K562 (cell line): Measurements from ENCODE around the gene CACNG5. TPM values are rescaled to one million over a fixed set of nuclear protein-coding genes. Genes with fewer than 3 reads are reported as not detected.

Experiments used
- ATAC-seq: fragments of 200-7000 bp; cut with Tn5 transposase; 3 replicates; pipeline ENCODE4 v1.9.1; 2020; ENCODE audit warnings: moderate library complexity
- BruUV-seq: library from RNA; stranded (reverse); fragments of 400-500 nt; replicated peaks from 2 replicates; lab custom pipeline; 2021; lab: Mats Ljungman, UMichigan
- CTCF ChIA-PET: fragments of 300-600 bp; formaldehyde crosslinking; extraction: SDS; loops from one replicate; lab custom pipeline; 2021; ENCODE audit warnings: low intra/inter-chr PET ratio; lab: Yijun Ruan, JAX
- POLR2A ChIA-PET: fragments of 300-600, 350-650 bp; sonication (Branson Sonifier 250); formaldehyde crosslinking; extraction: SDS; loops from one replicate; lab custom pipeline; 2021; ENCODE audit warnings: antibody characterized with exemption, inconsistent platforms; lab: Yijun Ruan, JAX
- DNase-seq, 4 experiments: peaks; one replicate each; pipeline versions ENCODE4 v3.0.0 to v3.0.0-alpha.2; 2011 to 2018; ENCODE audit warnings: low spot score in 3 of 4, mixed read lengths in 3 of 4; ENCODE audit errors: extremely low read depth in 1 of 4
- FAIRE-seq: peaks from 2 replicates; lab custom pipeline; 2011; peaks lifted over from hg19 to GRCh38; lab: Jason Lieb, UNC
- H2AFZ ChIP-seq: 2 replicates; pipeline ENCODE4 v1.6.0; 2011; ENCODE audit warnings: low read depth, low read length, control low read depth, inconsistent platforms
- H3K27ac ChIP-seq: fragments of 200-600 bp; 3 replicates; pipeline ENCODE4 v1.8.0; 2011; ENCODE audit warnings: low read depth, mild to moderate bottlenecking, control low read depth, inconsistent platforms, low read length, moderate library complexity, mixed read lengths; ENCODE audit errors: extremely low read depth
- H3K27me3 ChIP-seq, 2 experiments: fragments of 300-600 bp in 1 of 2; 2 replicates in 1 of 2; 3 replicates in 1 of 2; pipeline versions ENCODE4 v1.6.0 to v1.8.0; 2011; ENCODE audit warnings: inconsistent platforms in 2 of 2, low read length in 2 of 2, mild to moderate bottlenecking in 1 of 2, mixed read lengths in 1 of 2, moderate library complexity in 1 of 2; ENCODE audit not compliant: control insufficient read depth in 2 of 2, insufficient read depth in 2 of 2
- H3K36me3 ChIP-seq: fragments of 300-600 bp; 3 replicates; pipeline ENCODE4 v1.8.0; 2011; ENCODE audit warnings: mild to moderate bottlenecking, low read length, inconsistent platforms; ENCODE audit not compliant: control insufficient read depth, insufficient read depth
- H3K4me1 ChIP-seq, 2 experiments: fragments of 200-600 bp in 1 of 2; replicated peaks in 1 of 2; 2 replicates in 1 of 2; 3 replicates in 1 of 2; pipeline versions ENCODE4 v1.5.1 to v1.8.0; 2011; ENCODE audit warnings: inconsistent platforms in 2 of 2, low read length in 2 of 2, mild to moderate bottlenecking in 1 of 2, mixed read lengths in 1 of 2, moderate library complexity in 1 of 2; ENCODE audit not compliant: control insufficient read depth in 2 of 2, insufficient read depth in 2 of 2
- H3K4me2 ChIP-seq: 2 replicates; pipeline ENCODE4 v1.6.1; 2011; ENCODE audit warnings: low read length, control low read depth, inconsistent platforms, mixed read lengths; ENCODE audit not compliant: insufficient read depth
- H3K4me3 ChIP-seq: fragments of 200-600 bp; sonication (generic), shearing (Covaris generic); 2 replicates; pipeline ENCODE4 v1.5.1; 2016; ENCODE audit warnings: control low read depth, inconsistent platforms
- H3K79me2 ChIP-seq: fragments of 200-600 bp; 3 replicates; pipeline ENCODE4 v1.8.0; 2011; ENCODE audit warnings: low read length, inconsistent platforms; ENCODE audit not compliant: control insufficient read depth, insufficient read depth
- H3K9ac ChIP-seq, 2 experiments: 2 replicates each; pipeline versions ENCODE4 v1.6.0 to v1.6.1; 2011; ENCODE audit warnings: low read depth in 2 of 2, low read length in 2 of 2, control low read depth in 1 of 2, inconsistent platforms in 1 of 2, mild to moderate bottlenecking in 1 of 2, mixed read lengths in 1 of 2; ENCODE audit not compliant: insufficient read depth in 1 of 2
- H3K9me1 ChIP-seq: one replicate; pipeline ENCODE4 v1.6.0; 2011; ENCODE audit warnings: inconsistent platforms, mild to moderate bottlenecking, low read length, moderate library complexity; ENCODE audit not compliant: control insufficient read depth, insufficient read depth
- H3K9me3 ChIP-seq: replicated peaks from 2 replicates; pipeline ENCODE4 v1.5.1; 2011; ENCODE audit warnings: low read depth, low read length, inconsistent platforms; ENCODE audit not compliant: control insufficient read depth, insufficient read depth
- H4K20me1 ChIP-seq: replicated peaks from 2 replicates; pipeline ENCODE4 v1.6.1; 2011; ENCODE audit warnings: low read length, inconsistent platforms, mixed read lengths; ENCODE audit not compliant: control insufficient read depth, insufficient read depth
- ELK1 ChIP-seq: sonication (generic); formaldehyde crosslinking; IDR thresholded peaks from 2 replicates; pipeline ENCODE4 v1.8.1; 2022; ENCODE audit warnings: missing genetic modification reagents
- ESRRA ChIP-seq: fragments of 450-650 bp; IDR thresholded peaks from 2 replicates; pipeline ENCODE4 v1.6.1; 2014; ENCODE audit warnings: low read depth, mild to moderate bottlenecking, moderate library complexity, borderline replicate concordance
- ETS2 ChIP-seq: IDR thresholded peaks from 2 replicates; pipeline ENCODE4 v1.6.1; 2016; ENCODE audit warnings: borderline replicate concordance, missing genetic modification characterization, mild to moderate bottlenecking, moderate library complexity, missing compliant biosample characterization; ENCODE audit not compliant: poor library complexity, severe bottlenecking
- FOXP1 ChIP-seq: sonication (generic); formaldehyde crosslinking; IDR thresholded peaks from 2 replicates; pipeline ENCODE4 v1.8.0; 2022; ENCODE audit warnings: mild to moderate bottlenecking, missing genetic modification reagents
- GATA2 ChIP-seq: sonication (generic); formaldehyde crosslinking; IDR thresholded peaks from 2 replicates; pipeline ENCODE4 v1.4.0; 2020; ENCODE audit warnings: mild to moderate bottlenecking, missing genetic modification reagents
- HIVEP1 ChIP-seq: fragments of 250-450 bp; sonication (Bioruptor Pico); IDR thresholded peaks from 2 replicates; pipeline ENCODE4 v1.4.0; 2020; ENCODE audit warnings: mild to moderate bottlenecking
- HOMEZ ChIP-seq: fragments of 250-450 bp; sonication (Bioruptor Pico); IDR thresholded peaks from 2 replicates; pipeline ENCODE4 v1.4.0; 2020; ENCODE audit warnings: mild to moderate bottlenecking, moderate library complexity
- KLF6 ChIP-seq: fragments of 250-450 bp; sonication (Bioruptor Pico); IDR thresholded peaks from 2 replicates; pipeline ENCODE4 v1.4.0; 2020; ENCODE audit warnings: mild to moderate bottlenecking, moderate library complexity, borderline replicate concordance
- MTA3 ChIP-seq: fragments of 450-650 bp; formaldehyde crosslinking; IDR thresholded peaks from 2 replicates; pipeline ENCODE4 v1.6.1; 2017; ENCODE audit warnings: mild to moderate bottlenecking, borderline replicate concordance
- RHOXF2B ChIP-seq: fragments of 250-450 bp; sonication (Bioruptor Pico); conservative IDR thresholded peaks from 2 replicates; pipeline ENCODE4 v1.5.1; 2021
- SMC3 ChIP-seq: conservative IDR thresholded peaks from 2 replicates; pipeline ENCODE4 v1.6.1; 2011; ENCODE audit warnings: low read depth, low read length, improper control_type of control experiment; ENCODE audit not compliant: insufficient read depth
- STAT5B ChIP-seq: fragments of 250-450 bp; sonication (Bioruptor Pico); IDR thresholded peaks from 2 replicates; pipeline ENCODE4 v1.8.0; 2021; ENCODE audit warnings: mild to moderate bottlenecking, inconsistent platforms
- SUPT5H ChIP-seq: fragments of 450-650 bp; IDR thresholded peaks from 2 replicates; pipeline ENCODE4 v1.6.1; 2016
- YY1 ChIP-seq, 3 experiments: IDR thresholded peaks; 2 replicates each; pipeline ENCODE4 v1.6.1; 2011; ENCODE audit warnings: low read length in 2 of 3, mild to moderate bottlenecking in 2 of 3, moderate library complexity in 2 of 3, borderline replicate concordance in 1 of 3, control low read depth in 1 of 3, low read depth in 1 of 3; ENCODE audit not compliant: insufficient read depth in 3 of 3, insufficient replicate concordance in 2 of 3, control insufficient read depth in 1 of 3, insufficient read length in 1 of 3; ENCODE audit errors: extremely low read depth in 1 of 3
- ZBED1 ChIP-seq: IDR thresholded peaks from 2 replicates; pipeline ENCODE4 v1.6.1; 2014
- ZNF444 ChIP-seq: fragments of 250-450 bp; sonication (Bioruptor Pico); IDR thresholded peaks from 2 replicates; pipeline ENCODE4 v1.4.0; 2020; ENCODE audit warnings: mild to moderate bottlenecking, moderate library complexity
- ZNF507 ChIP-seq: conservative IDR thresholded peaks from 2 replicates; pipeline ENCODE4 v1.6.1; 2017; ENCODE audit warnings: missing genetic modification characterization, missing compliant biosample characterization
- ZNF644 ChIP-seq: fragments of 200-800 bp; sonication (Bioruptor generic); IDR thresholded peaks from 2 replicates; pipeline ENCODE4 v1.6.1; 2016; ENCODE audit warnings: low read depth, missing genetic modification characterization, missing compliant biosample characterization
- ZNF696 ChIP-seq: fragments of 250-450 bp; sonication (Bioruptor Pico); conservative IDR thresholded peaks from 2 replicates; pipeline ENCODE4 v1.4.0; 2020; ENCODE audit warnings: mild to moderate bottlenecking, moderate library complexity
- WGBS: fragments of 100-300 bp; shearing (Covaris generic); methylation state at CpG from one replicate; pipeline ENCODE4 v1.1.6; 2016; ENCODE audit warnings: low coverage, mixed read lengths; ENCODE audit not compliant: insufficient coverage; ENCODE audit errors: missing lambda C conversion rate; 5-methylcytosine and 5-hydroxymethylcytosine counted together
- in situ Hi-C: fragments of 300-500 bp; cut with MboI; formaldehyde crosslinking; loops from 4 replicates; pipeline ENCODE4 v1.15.0; 2018; ENCODE audit warnings: inconsistent platforms, mixed read lengths
- intact Hi-C: fragments of 100-400 bp; cut with micrococcal nuclease; formaldehyde crosslinking; loops from 2 replicates; pipeline ENCODE4 v1.14.2; 2022
- polyA plus RNA-seq, 8 experiments: library from polyadenylated mRNA; depleted of rRNA in 4 of 8; stranded (reverse) in 5 of 8; unstranded in 3 of 8; fragments of >200 nt; fragmentation: Nextera tagmentation in 2 of 8; fragmentation: Illumina TruSeq in 1 of 8; extraction: Ambion mirVana in 2 of 8; extraction: Trizol in 1 of 8; gene quantifications; 2 replicates each; pipeline versions ENCODE4 v1.2.1 to v1.2.3, GENCODE V29; 2011 to 2014; ENCODE audit warnings: inconsistent platforms in 1 of 8, missing spikeins in 1 of 8
- total RNA-seq, 7 experiments: library from RNA; depleted of rRNA in 6 of 7; stranded (reverse); fragments of >200 nt in 6 of 7; fragmentation: Illumina TruSeq in 2 of 7; extraction: Trizol in 2 of 7; gene quantifications; 2 replicates each; pipeline versions ENCODE4 v1.2.1 to v1.2.3, GENCODE V29; 2011 to 2021; ENCODE audit warnings: low replicate concordance in 1 of 7

The CACNG5 gene
- total and polyA plus RNA-seq, 9 of the 15 experiments (the other 6 are each of a cell fraction or from before 2014, with no cell fraction given): not detected

DNA sequence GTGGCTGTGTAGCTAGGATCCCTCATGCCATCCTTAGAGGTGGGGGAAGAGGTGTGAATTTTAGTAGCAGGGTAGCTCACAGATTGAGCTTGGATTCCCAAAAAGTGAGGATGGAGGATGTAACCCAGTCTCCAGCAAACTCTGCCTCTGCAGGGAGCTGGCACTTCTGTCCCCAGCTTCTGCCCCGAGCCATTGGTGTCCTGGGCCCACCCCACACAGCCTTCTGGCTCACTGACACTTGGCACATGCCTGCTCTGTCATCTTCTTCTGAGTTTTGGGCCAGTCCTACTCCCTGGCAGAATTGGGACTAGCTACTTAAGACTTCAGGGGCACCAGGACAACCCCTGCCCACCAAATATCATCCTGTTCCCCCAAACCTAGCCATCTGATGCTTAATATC, 2.3 kb downstream of the CACNG5 start:
- H3K9me3 ChIP-seq: no peaks in the 10 kb centered on the region
- intact Hi-C loops: no loop called here
- in situ Hi-C loops: no loop called here
- peaks cover 19% of the 10 kb centered on the region for H4K20me1 ChIP-seq
- DNase-seq (no peak), FAIRE-seq (no peak), ATAC-seq (no peak)
- no peak overlapping the region for H2AFZ ChIP-seq
- ChIA-PET POLR2A (interaction anchor here (0.8 kb wide), 1 partner anchor 614 kb away, joined by 4 read pairs; no protein-coding TSS in a partner anchor), CTCF (no interaction called here)
- no TSS peak for BruUV-seq
- H3K36me3 ChIP-seq: no peaks in the 10 kb centered on the region
- no peaks in the 10 kb centered on the region for H3K79me2 ChIP-seq
- no peak overlapping the region for H3K4me2 ChIP-seq
- H3K4me1 ChIP-seq: peaks cover 0 to 9% of the 10 kb centered on the region in 2 experiments; a peak in 2 of 5 replicates
- no peak overlapping the region; a peak in 1 of 4 replicates for H3K9ac ChIP-seq
- no peaks in the 10 kb centered on the region for H3K9me1 ChIP-seq
- 0% methylated on average over 1 of the region's 1 CpG for WGBS
- H3K4me3 ChIP-seq: no peak overlapping the region
- H3K27me3 ChIP-seq: peaks cover 18 to 66% of the 10 kb centered on the region in 2 experiments
- TF ChIP-seq GATA2 (CRISPR knock-in tag) (no peak), ZNF644 (tag) (no peak), ESRRA (no peak), YY1 (IDR thresholded peaks at IDR 0.05; ENCODE audit: borderline replicate concordance in 1 of 3, control insufficient read depth in 1 of 3, extremely low read depth in 1 of 3, insufficient read depth in 3 of 3, insufficient read length in 1 of 3, insufficient replicate concordance in 2 of 3, low read depth in 1 of 3, low read length in 2 of 3) (no peak), ZNF507 (no peak), RHOXF2B (CRISPR knock-in tag) (no peak), STAT5B (CRISPR knock-in tag) (no peak), SUPT5H (no peak), MTA3 (no peak), ZNF696 (CRISPR knock-in tag) (no peak), HIVEP1 (no peak), KLF6 (CRISPR knock-in tag) (no peak), ELK1 (CRISPR knock-in tag) (no peak), ETS2 (tag) (no peak), ZNF444 (CRISPR knock-in tag) (no peak), ZBED1 (no peak), HOMEZ (no peak), SMC3 (no peak), FOXP1 (no peak)
- TF ChIP-seq, all 486 proteins: peak for 0
- no peak overlapping the region for H3K27ac ChIP-seq
